Hepatocyte (in vitro differentiated cells): ENCODE measurements around the gene RTN3.

ENCODE experiments used
- CTCF ChIP-seq: fragments of 200-600 bp; sonication (generic); IDR thresholded peaks from 2 replicates; pipeline ENCODE4 v1.5.1; 2016; ENCODE audit warnings: antibody characterized with exemption, mild to moderate bottlenecking; ENCODE audit not compliant: poor library complexity
- EZH2phosphoT487 ChIP-seq: fragments of 200-600 bp; sonication (generic); IDR thresholded peaks from one replicate; pipeline ENCODE4 v1.6.1; 2018; ENCODE audit warnings: antibody characterized with exemption, mild to moderate bottlenecking, low read depth, moderate library complexity; ENCODE audit not compliant: unreplicated experiment, severe bottlenecking

- TF ChIP-seq CTCF (no peak), EZH2phosphoT487 (no peak)
Measured at GRCh38 chr11:63766531-63767235, 85.4 kb downstream of the RTN3 start.
